ENCODE results near the gene LRRC3B. TPM values are rescaled to one million over a fixed set of nuclear protein-coding genes. Genes with fewer than 3 reads are reported as not detected.

The LRRC3B gene
- total RNA-seq, 1 donor from 2014 or later: not detected

- intact Hi-C loops (cut with micrococcal nuclease): no loop called here
These were observed 8.3 kb downstream of the LRRC3B start for GRCh38 chr3:26630669-26631389.

- intact Hi-C loops (cut with micrococcal nuclease): no loop called here
These were observed 8.8 kb downstream of the LRRC3B start for GRCh38 chr3:26631390-26631738.

GRCh38 chr3:26634601-26635000 is 12.0 kb downstream of the LRRC3B start:
- intact Hi-C loops (cut with micrococcal nuclease): no loop called here

- intact Hi-C loops (cut with micrococcal nuclease): no loop called here
These were observed 13.6 kb downstream of the LRRC3B start for GRCh38 chr3:26636096-26636727.

GRCh38 chr3:26637698-26638097 is 15.1 kb downstream of the LRRC3B start:
- intact Hi-C loops (cut with micrococcal nuclease): no loop called here

- intact Hi-C loops (cut with micrococcal nuclease): no loop called here
These were observed 15.5 kb downstream of the LRRC3B start for GRCh38 chr3:26638113-26638512.

GRCh38 chr3:26639339-26639738 is 16.8 kb downstream of the LRRC3B start:
- intact Hi-C loops (cut with micrococcal nuclease): no loop called here

- intact Hi-C loops (cut with micrococcal nuclease): no loop called here
These were observed 24.5 kb downstream of the LRRC3B start for GRCh38 chr3:26647078-26647477.

GRCh38 chr3:26648461-26648860 is 25.9 kb downstream of the LRRC3B start:
- intact Hi-C loops (cut with micrococcal nuclease): no loop called here

GRCh38 chr3:26652164-26652563 is 29.6 kb downstream of the LRRC3B start:
- intact Hi-C loops (cut with micrococcal nuclease): no loop called here

- intact Hi-C loops (cut with micrococcal nuclease): no loop called here
These were observed 31.3 kb downstream of the LRRC3B start for GRCh38 chr3:26653811-26654425.

GRCh38 chr3:26655231-26655630 is 32.7 kb downstream of the LRRC3B start:
- intact Hi-C loops (cut with micrococcal nuclease): no loop called here

- intact Hi-C loops (cut with micrococcal nuclease): loop anchor here (1.0 kb wide), 1 partner anchor 30 kb away; no protein-coding TSS in a partner anchor
These were observed 34.9 kb downstream of the LRRC3B start for GRCh38 chr3:26657348-26657976.

GRCh38 chr3:26668171-26668570 is 45.6 kb downstream of the LRRC3B start:
- intact Hi-C loops (cut with micrococcal nuclease): no loop called here

- intact Hi-C loops (cut with micrococcal nuclease): no loop called here
These were observed 46.1 kb downstream of the LRRC3B start for GRCh38 chr3:26668696-26669095.

GRCh38 chr3:26675336-26675735 is 52.8 kb downstream of the LRRC3B start:
- intact Hi-C loops (cut with micrococcal nuclease): no loop called here

- intact Hi-C loops (cut with micrococcal nuclease): no loop called here
These were observed 59.1 kb downstream of the LRRC3B start for GRCh38 chr3:26681632-26682031.

GRCh38 chr3:26682406-26682805 is 59.8 kb downstream of the LRRC3B start:
- intact Hi-C loops (cut with micrococcal nuclease): no loop called here

- intact Hi-C loops (cut with micrococcal nuclease): no loop called here
These were observed 61.3 kb downstream of the LRRC3B start for GRCh38 chr3:26683902-26684301.

- intact Hi-C loops (cut with micrococcal nuclease): loop anchor here (1.0 kb wide), 1 partner anchor 30 kb away; no protein-coding TSS in a partner anchor
These were observed 64.9 kb downstream of the LRRC3B start for GRCh38 chr3:26687466-26687865.

GRCh38 chr3:26699553-26699952 is 77.0 kb downstream of the LRRC3B start:
- intact Hi-C loops (cut with micrococcal nuclease): no loop called here

GRCh38 chr3:26703519-26703918 is 80.9 kb downstream of the LRRC3B start:
- intact Hi-C loops (cut with micrococcal nuclease): no loop called here
